Ovary (tissue), 9 donors: Measurements from ENCODE around the gene THSD4. TPM values are rescaled to one million over a fixed set of nuclear protein-coding genes. Genes with fewer than 3 reads are reported as not detected.

ENCODE experiments used
- DNase-seq, 5 donors: peaks; one replicate each; pipeline ENCODE4 v3.0.0-alpha.2; 2019 to 2020
- H3K27ac ChIP-seq, 2 donors: fragments of 200-600 bp; one replicate each; pipeline versions ENCODE4 v1.5.1 to v1.8.0; 2019 to 2022
- H3K27me3 ChIP-seq: fragments of 200-600 bp; one replicate; pipeline ENCODE4 v1.8.0; 2022
- H3K36me3 ChIP-seq: fragments of 200-600 bp; sonication (generic); one replicate; pipeline ENCODE4 v1.5.1; 2019
- H3K4me1 ChIP-seq: one replicate; pipeline ENCODE4 v1.8.1; 2013; ENCODE audit warnings: mild to moderate bottlenecking, moderate library complexity; ENCODE audit not compliant: insufficient read depth
- H3K4me3 ChIP-seq: fragments of 200-600 bp; sonication (generic); one replicate; pipeline ENCODE4 v1.5.1; 2017
- H3K9me3 ChIP-seq, 2 donors: fragments of 200-600 bp in 1 of 2; sonication (generic) in 1 of 2; one replicate each; pipeline versions ENCODE4 v1.5.1 to v1.8.1; 2013 to 2019; ENCODE audit warnings: mild to moderate bottlenecking in 1 of 2, moderate library complexity in 1 of 2
- EP300 ChIP-seq: sonication (generic); formaldehyde crosslinking; IDR thresholded peaks from one replicate; pipeline ENCODE4 v1.6.1; 2017; ENCODE audit warnings: antibody characterized with exemption
- POLR2A ChIP-seq: fragments of 450-650 bp; IDR thresholded peaks from one replicate; pipeline ENCODE4 v1.6.1; 2017; ENCODE audit warnings: antibody characterized with exemption, mild to moderate bottlenecking, moderate library complexity
- WGBS, 3 donors: extraction: QIAGEN DNeasy Blood & Tissue Kit in 1 of 3; methylation state at CpG; one replicate each; pipeline versions ENCODE4 v1.1.5 to v1.1.7; 2013 to 2017; 5-methylcytosine and 5-hydroxymethylcytosine counted together
- intact Hi-C, 4 donors: fragments of 100-400 bp; cut with DNase I; formaldehyde crosslinking; loops; one replicate each; pipeline versions ENCODE4 v1.11.0 to v1.15.1; 2022 to 2023
- polyA plus RNA-seq, 2 donors: library from polyadenylated mRNA; stranded (reverse); fragments of 200-250 nt in 1 of 2; fragments of 350-450 nt in 1 of 2; fragmentation: Illumina TruSeq in 1 of 2; extraction: RNeasy Lipid Tissue Mini Kit (QIAGEN cat#74804) in 1 of 2; gene quantifications; one replicate each; pipeline ENCODE4 v1.2.3, GENCODE V29; 2013 to 2014
- total RNA-seq, 7 donors: library from RNA; depleted of rRNA in 2 of 7; stranded (reverse); fragments of >200 nt in 2 of 7; fragmentation: NEBNext Ultra II Directional in 3 of 7; extraction: Animal tissue kit (Norgen Biotek cat#: 25700) in 3 of 7; gene quantifications; one replicate each; pipeline versions ENCODE4 v1.1.0 to v1.2.4, GENCODE V29; 2016 to 2023
- TF ChIP-seq, protein P1 (sequence below), 3 donors: fragments of 450-650 bp in 2 of 3; fragments of 200-600 bp in 1 of 3; IDR thresholded peaks; one replicate each; pipeline versions ENCODE4 v1.5.1 to v1.8.0; 2016 to 2022; ENCODE audit warnings: antibody characterized with exemption in 3 of 3, mild to moderate bottlenecking in 1 of 3
- donor health status: DM: no; HTN: no; CAD: no; lungs with moderate emphysema.
- donor health status: DM: no; HTN: no; CAD: no.
- donor health status: Bipolar disorder and iron deficiency.
- donor health status: DM: yes; HTN: yes; CAD: no.
- donor health status: DM: no; HTN: no; CAD: no.
- donor health status: DM: yes; HTN: yes; CAD: no.

Gene THSD4
- total and polyA plus RNA-seq, 9 donors: 3.2 to 53.4 (median 13.5) TPM

DNA sequence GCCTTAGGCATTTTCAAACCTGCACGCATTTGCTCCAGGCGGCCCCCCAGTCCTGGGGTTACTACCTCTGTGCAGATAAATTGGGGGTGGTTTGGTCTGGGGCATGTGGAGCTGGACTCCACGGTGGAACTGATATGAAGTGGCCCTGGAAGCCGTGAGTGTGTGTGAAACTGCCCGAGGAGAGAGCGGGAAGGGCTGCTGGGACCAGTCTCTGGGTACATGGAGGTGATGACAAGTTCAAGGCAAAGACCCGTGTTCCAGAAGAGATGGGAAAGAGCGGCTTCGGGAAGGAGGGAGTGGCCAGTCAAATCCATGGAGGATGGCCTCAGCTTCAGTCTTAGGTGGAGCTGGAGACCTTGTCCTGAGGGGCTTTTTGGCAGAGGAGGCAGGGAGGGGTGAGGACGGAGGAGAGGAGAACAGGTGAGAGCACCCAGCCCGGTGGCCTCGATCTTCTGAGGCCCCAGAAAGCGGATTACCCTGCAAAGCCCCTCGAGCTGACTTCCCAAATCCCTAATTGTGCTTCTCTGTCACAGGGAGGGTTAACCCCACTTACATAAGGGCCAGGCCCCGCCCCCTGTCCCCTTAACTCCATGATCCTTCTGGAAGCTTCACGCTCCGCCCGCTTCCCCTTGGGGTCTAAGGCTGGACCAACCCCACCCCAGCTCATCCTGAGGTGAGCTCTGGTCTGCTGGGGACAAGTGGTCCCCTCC lies 693.2 kb downstream of the THSD4 start:
- WGBS, 3 donors: 73 to 84% (median 77%) methylated on average over 18 of the region's 18 CpGs
- Histone ChIP-seq H3K4me1 (no peaks in the 10 kb centered on the region), H3K27me3 (no peaks in the 10 kb centered on the region), H3K36me3 (no peaks in the 10 kb centered on the region), H3K9me3 (no peaks in the 10 kb centered on the region), H3K27ac (no peak overlapping the region), H3K4me3 (no peak overlapping the region)
- intact Hi-C loops: loop anchor here in 1 of 4 donors (10.0 kb wide), 1 partner anchor 344 kb away; no protein-coding TSS in a partner anchor
- no peak for DNase-seq
- TF ChIP-seq POLR2A (no peak), EP300 (no peak)
- TF ChIP-seq, protein P1, sequence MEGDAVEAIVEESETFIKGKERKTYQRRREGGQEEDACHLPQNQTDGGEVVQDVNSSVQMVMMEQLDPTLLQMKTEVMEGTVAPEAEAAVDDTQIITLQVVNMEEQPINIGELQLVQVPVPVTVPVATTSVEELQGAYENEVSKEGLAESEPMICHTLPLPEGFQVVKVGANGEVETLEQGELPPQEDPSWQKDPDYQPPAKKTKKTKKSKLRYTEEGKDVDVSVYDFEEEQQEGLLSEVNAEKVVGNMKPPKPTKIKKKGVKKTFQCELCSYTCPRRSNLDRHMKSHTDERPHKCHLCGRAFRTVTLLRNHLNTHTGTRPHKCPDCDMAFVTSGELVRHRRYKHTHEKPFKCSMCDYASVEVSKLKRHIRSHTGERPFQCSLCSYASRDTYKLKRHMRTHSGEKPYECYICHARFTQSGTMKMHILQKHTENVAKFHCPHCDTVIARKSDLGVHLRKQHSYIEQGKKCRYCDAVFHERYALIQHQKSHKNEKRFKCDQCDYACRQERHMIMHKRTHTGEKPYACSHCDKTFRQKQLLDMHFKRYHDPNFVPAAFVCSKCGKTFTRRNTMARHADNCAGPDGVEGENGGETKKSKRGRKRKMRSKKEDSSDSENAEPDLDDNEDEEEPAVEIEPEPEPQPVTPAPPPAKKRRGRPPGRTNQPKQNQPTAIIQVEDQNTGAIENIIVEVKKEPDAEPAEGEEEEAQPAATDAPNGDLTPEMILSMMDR (IDR thresholded peaks at IDR 0.05): no peak

GRCh38 chr15:71809346-71809745 lies 694.1 kb downstream of the THSD4 start:
- 78 to 82% (median 80%) methylated on average over 8 of the region's 8 CpGs for WGBS, 3 donors
- no peak for DNase-seq
- Histone ChIP-seq H3K9me3 (no peaks in the 10 kb centered on the region), H3K36me3 (no peaks in the 10 kb centered on the region), H3K4me3 (no peak overlapping the region), H3K4me1 (no peaks in the 10 kb centered on the region), H3K27ac (no peak overlapping the region), H3K27me3 (no peaks in the 10 kb centered on the region)
- intact Hi-C loops: loop anchor here in 1 of 4 donors (10.0 kb wide), 1 partner anchor 345 kb away; no protein-coding TSS in a partner anchor
- TF ChIP-seq EP300: no peak
- no peak for TF ChIP-seq POLR2A
- TF ChIP-seq, protein P1 (IDR thresholded peaks at IDR 0.05): no peak

GRCh38 chr15:71810256-71811035 lies 695.2 kb downstream of the THSD4 start, which contains the start of gene NR2E3:
Gene NR2E3 (plus strand): TSS chr15:71810554. CDS start chr15:71810744, 190 bp downstream.
- no peaks in the 10 kb centered on the region for H3K4me1 ChIP-seq
- no peaks in the 10 kb centered on the region for H3K36me3 ChIP-seq
- no peaks in the 10 kb centered on the region for H3K9me3 ChIP-seq
- no peak within 1 kb of the TSS for H3K27ac ChIP-seq
- DNase-seq: no peak
- H3K4me3 ChIP-seq: no peak within 1 kb of the TSS
- intact Hi-C loops: no loop called here
- TF ChIP-seq POLR2A: no peak
- no peak for TF ChIP-seq EP300
- TF ChIP-seq, protein P1 (IDR thresholded peaks at IDR 0.05): no peak
- WGBS, 3 donors: 77 to 79% (median 78%) methylated on average over 16 of the region's 16 CpGs
- H3K27me3 ChIP-seq: no peaks in the 10 kb centered on the region

GRCh38 chr15:71811036-71811736 lies 695.9 kb downstream of the THSD4 start:
- H3K4me3 ChIP-seq: no peak overlapping the region
- H3K9me3 ChIP-seq: no peaks in the 10 kb centered on the region
- TF ChIP-seq EP300: no peak
- TF ChIP-seq, protein P1 (IDR thresholded peaks at IDR 0.05): no peak
- TF ChIP-seq POLR2A: no peak
- no peaks in the 10 kb centered on the region for H3K4me1 ChIP-seq
- intact Hi-C loops: no loop called here
- DNase-seq: no peak
- H3K36me3 ChIP-seq: no peaks in the 10 kb centered on the region
- 88% methylated on average over 27 of the region's 27 CpGs for WGBS, 3 donors
- H3K27ac ChIP-seq: no peak overlapping the region
- H3K27me3 ChIP-seq: no peaks in the 10 kb centered on the region
